BE2C (cell line): ENCODE results near the gene TULP4.
"Not testable (repeated sequence)": the region's sequence is repeated elsewhere in the genome, so short reads cannot be mapped to it uniquely, and the experiment has no call there.

Experiments
- DNase-seq: peaks from one replicate; pipeline ENCODE4 v3.0.0-alpha.2; 2020
- H3K27me3 ChIP-seq: fragments of 250-450 bp; sonication (Bioruptor Pico); 2 replicates; pipeline ENCODE4 v1.5.1; 2020; ENCODE audit warnings: mild to moderate bottlenecking
- H3K36me3 ChIP-seq: fragments of 250-450 bp; sonication (Bioruptor Pico); 2 replicates; pipeline ENCODE4 v1.5.1; 2020; ENCODE audit warnings: mild to moderate bottlenecking
- H3K4me1 ChIP-seq: fragments of 250-450 bp; sonication (Bioruptor Pico); 2 replicates; pipeline ENCODE4 v1.5.1; 2020
- H3K4me3 ChIP-seq: 2 replicates; pipeline ENCODE4 v1.5.1; 2011; ENCODE audit warnings: low read depth, low read length
- H3K9me3 ChIP-seq: fragments of 250-450 bp; sonication (Bioruptor Pico); 2 replicates; pipeline ENCODE4 v1.5.1; 2020
- TF ChIP-seq, protein P1 (sequence below): IDR thresholded peaks from 2 replicates; pipeline ENCODE4 v1.5.1; 2012; ENCODE audit warnings: mild to moderate bottlenecking, low read depth, low read length

Gene TULP4

GRCh38 chr6:158398252-158399024 lies 86.2 kb downstream of the TULP4 start:
- H3K27me3 ChIP-seq, result no peaks in the 10 kb centered on the region
- H3K4me3 ChIP-seq, result no peak overlapping the region
- H3K9me3 ChIP-seq, result no peaks in the 10 kb centered on the region
- TF ChIP-seq, protein P1, sequence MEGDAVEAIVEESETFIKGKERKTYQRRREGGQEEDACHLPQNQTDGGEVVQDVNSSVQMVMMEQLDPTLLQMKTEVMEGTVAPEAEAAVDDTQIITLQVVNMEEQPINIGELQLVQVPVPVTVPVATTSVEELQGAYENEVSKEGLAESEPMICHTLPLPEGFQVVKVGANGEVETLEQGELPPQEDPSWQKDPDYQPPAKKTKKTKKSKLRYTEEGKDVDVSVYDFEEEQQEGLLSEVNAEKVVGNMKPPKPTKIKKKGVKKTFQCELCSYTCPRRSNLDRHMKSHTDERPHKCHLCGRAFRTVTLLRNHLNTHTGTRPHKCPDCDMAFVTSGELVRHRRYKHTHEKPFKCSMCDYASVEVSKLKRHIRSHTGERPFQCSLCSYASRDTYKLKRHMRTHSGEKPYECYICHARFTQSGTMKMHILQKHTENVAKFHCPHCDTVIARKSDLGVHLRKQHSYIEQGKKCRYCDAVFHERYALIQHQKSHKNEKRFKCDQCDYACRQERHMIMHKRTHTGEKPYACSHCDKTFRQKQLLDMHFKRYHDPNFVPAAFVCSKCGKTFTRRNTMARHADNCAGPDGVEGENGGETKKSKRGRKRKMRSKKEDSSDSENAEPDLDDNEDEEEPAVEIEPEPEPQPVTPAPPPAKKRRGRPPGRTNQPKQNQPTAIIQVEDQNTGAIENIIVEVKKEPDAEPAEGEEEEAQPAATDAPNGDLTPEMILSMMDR, result no peak
- peaks cover 5% of the 10 kb centered on the region for H3K4me1 ChIP-seq
- DNase-seq, result no peak
- H3K36me3 ChIP-seq, result no peaks in the 10 kb centered on the region

- DNase-seq, result no peak
- peaks cover 5% of the 10 kb centered on the region for H3K4me1 ChIP-seq
- H3K27me3 ChIP-seq, result no peaks in the 10 kb centered on the region
- no peaks in the 10 kb centered on the region for H3K9me3 ChIP-seq
- H3K36me3 ChIP-seq, result no peaks in the 10 kb centered on the region
- no peak overlapping the region for H3K4me3 ChIP-seq
- TF ChIP-seq, protein P1, result no peak
These were observed 86.9 kb downstream of the TULP4 start for GRCh38 chr6:158399040-158399700.

DNA sequence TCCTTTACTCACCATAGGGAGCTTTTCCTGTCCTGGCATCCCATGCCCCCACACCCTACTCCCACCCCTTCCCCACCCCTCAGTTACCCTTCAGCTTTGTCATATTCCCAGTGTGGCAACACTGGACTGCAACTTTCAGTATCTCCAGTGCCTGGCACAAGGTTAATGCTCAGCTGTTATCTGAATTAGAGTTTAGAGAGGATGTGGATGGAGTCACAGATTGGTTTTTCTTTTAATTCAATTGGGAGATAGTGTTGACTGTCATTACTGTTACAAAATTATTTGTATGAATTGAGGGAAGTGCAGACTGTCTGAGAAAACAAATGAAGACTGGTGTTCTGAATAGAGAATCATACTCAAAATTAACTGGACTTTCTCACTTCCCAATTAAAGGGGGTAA lies 89.9 kb downstream of the TULP4 start:
- H3K9me3 ChIP-seq, result no peaks in the 10 kb centered on the region
- no peaks in the 10 kb centered on the region; the same call in 1 of the 2 replicates for H3K36me3 ChIP-seq
- TF ChIP-seq, protein P1, result no peak
- peak; percentile 19 for DNase-seq
- H3K4me3 ChIP-seq, result no peak overlapping the region
- H3K4me1 ChIP-seq, result peaks cover 24% of the 10 kb centered on the region
- H3K27me3 ChIP-seq, result no peaks in the 10 kb centered on the region

- peaks cover 44% of the 10 kb centered on the region for H3K4me1 ChIP-seq
- H3K9me3 ChIP-seq, H3K36me3 ChIP-seq, H3K4me3 ChIP-seq, H3K27me3 ChIP-seq: not testable (repeated sequence)
- DNase-seq, result peak; percentile 58
These were observed 93.1 kb downstream of the TULP4 start for GRCh38 chr6:158405321-158405831.

GRCh38 chr6:158405933-158406332 lies 93.7 kb downstream of the TULP4 start:
- TF ChIP-seq, protein P1, result no peak
- DNase-seq, result no peak

DNA sequence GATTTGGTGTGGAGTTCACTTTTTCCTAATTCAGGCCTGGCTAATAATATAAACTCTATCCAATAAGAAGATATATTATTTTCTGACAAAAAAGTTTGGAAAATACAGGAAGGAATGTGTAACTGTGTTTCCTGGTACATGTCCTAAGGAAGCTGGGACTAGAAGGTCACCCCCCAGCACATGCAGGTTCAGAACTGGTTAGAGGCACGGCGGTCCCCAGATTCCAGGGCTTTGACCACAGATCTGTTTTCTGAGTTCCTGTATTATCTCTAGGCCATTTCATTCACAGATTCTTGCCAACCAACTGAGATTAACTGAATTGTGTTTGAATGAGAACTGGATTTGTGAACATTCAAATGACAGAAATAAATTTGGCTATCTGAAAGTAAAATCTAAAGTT lies 94.5 kb downstream of the TULP4 start:
- Histone ChIP-seq H3K4me3 (no peak overlapping the region), H3K27me3 (no peaks in the 10 kb centered on the region), H3K36me3 (no peaks in the 10 kb centered on the region; the same call in 1 of the 2 replicates), H3K4me1 (peaks cover 44% of the 10 kb centered on the region), H3K9me3 (no peaks in the 10 kb centered on the region)
- DNase-seq, result no peak
- TF ChIP-seq, protein P1, result no peak

More at GRCh38 chr6:158405933-158406332, 93.7 kb downstream of the TULP4 start:
- Histone ChIP-seq H3K27me3 (no peaks in the 10 kb centered on the region), H3K36me3 (no peaks in the 10 kb centered on the region; the same call in 1 of the 2 replicates), H3K4me1 (peaks cover 44% of the 10 kb centered on the region), H3K4me3 (no peak overlapping the region), H3K9me3 (no peaks in the 10 kb centered on the region)
